Kidney tubule cell (primary cell): ENCODE measurements around the gene LSM4.
"Not testable (repeated sequence)": the region's sequence is repeated elsewhere in the genome, so short reads cannot be mapped to it uniquely, and the experiment has no call there.

Experiments used
- DNase-seq: peaks from one replicate; pipeline ENCODE4 v3.0.0-alpha.2; 2018; ENCODE audit warnings: low spot score

The LSM4 gene

GRCh38 chr19:18340990-18341868 lies 18.4 kb upstream of the LSM4 start:
- peak; percentile 68 for DNase-seq

DNA sequence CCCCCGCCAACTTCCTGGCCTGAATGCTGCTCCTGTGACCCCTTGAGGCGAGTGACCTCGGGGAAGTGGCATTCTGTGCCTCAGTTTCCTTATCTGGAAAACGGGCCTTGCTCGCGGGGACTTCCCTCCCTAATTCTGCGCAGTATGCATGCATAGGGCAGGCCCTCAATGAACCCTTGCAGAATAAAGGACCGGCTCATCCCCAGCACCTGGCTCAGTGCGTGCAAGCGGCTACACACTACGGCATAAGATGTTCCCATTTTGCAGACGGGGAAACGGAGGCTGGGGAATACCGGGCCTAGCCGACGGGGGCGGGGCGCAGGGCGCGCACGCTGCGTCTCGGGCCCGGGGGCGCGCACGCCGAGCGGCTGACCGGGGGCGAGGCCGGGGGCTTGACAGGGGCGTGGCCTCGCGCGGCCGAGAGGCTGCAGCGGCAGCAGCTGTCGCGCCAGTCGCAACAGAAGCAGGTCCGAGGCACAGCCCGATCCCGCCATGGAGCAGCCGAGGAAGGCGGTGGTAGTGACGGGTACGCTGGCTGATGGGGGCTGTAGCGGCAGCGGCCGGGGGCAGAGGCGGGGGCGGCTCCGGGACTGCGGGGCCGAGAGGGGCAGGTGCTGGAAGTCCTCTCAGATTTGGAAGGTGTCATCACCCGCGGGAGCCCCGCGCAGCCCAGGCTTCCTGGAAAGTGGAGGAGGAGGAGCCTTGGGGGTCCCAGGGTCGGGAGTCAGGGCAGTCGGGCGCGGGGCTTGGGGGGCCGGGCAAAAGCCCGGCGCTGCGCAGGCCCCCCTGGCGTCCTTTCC lies 17.5 kb upstream of the LSM4 start, which contains the start of gene PGPEP1:
TSS of gene PGPEP1 (plus strand) at position 409 of the 800 bp plus-strand sequence. CDS start at position 493, 84 bp downstream.
- DNase-seq = peak; percentile 60

DNA sequence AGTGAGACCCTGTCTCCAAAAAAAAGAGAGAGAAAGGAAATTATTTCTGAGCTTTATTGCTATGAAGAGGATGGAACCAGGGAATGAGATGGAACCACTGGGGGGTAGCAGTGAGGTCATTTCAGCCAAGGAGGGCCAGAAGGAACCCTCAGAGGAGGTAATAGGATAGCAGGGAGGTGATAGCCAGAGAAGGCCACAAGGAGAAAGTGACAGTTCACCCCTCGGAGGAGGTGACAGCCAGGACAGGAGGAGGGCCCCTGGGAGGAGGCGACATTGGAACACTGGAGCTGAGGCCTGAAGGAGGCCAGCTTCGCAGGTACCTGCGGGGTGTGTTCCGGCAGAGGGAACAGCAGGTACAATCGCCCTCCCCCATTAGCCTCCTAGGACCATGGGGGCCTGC lies 16.8 kb upstream of the LSM4 start:
- DNase-seq = peak; percentile 32

DNA sequence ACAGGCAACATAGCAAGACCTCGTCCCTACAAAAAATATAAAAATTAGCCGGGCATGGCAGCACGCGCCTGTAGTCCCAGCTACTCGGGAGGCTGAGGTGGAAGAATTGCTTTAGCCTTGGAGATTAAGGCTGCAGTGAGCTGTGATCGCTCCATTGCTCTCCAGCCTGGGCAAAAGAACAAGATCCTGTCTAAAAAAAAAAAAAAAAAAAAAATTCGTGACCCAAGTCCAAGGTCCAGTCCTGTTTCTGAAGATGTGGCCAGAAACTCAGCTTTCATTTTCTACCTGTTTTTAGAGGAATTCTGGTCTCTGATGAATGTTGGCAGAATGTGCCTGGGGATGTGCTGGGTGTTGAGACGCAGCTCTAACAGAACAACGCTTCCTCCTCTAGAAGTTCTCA lies 15.7 kb upstream of the LSM4 start:
- no peak for DNase-seq

DNA sequence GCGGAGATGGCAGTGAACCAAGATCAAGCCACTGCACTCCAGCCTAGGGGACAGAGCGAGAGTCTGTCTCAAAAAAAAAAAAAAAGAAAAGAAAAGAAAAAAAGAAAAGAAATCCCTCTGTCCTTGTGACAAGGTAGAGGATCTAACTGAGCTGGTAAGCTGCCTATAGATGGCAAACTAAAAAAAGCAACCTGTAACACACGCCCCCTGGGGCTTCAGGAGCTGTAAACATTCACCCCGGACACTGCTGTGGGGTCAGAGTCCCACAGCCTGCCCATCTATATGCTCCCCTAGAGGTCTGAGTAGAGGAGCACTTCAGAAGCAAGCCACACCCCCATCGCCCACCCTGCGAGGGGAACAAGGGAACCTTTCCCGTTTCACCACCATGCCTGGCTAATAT lies 13.2 kb upstream of the LSM4 start:
- no peak for DNase-seq

DNA sequence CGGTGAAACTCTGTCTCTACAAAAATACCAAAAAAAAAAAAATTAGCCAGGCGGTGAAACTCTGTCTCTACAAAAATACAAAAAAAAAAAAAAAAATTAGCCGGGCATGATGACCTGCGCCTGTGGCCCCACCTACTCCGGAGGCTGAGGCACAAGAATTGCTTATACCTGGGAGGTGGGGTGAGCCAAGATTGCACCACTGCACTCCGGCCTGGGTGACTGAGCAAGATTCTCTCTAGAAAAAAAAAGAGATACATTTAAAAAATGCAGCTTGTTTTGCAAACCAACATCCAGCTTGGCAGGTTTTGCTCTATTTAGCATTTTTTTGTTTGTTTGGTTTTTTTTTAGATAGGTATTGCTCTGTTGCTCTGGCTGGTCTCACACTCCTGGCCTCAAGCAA lies 10.8 kb upstream of the LSM4 start:
- DNase-seq = peak; percentile 35

- DNase-seq = no peak
These were observed 10.1 kb upstream of the LSM4 start for GRCh38 chr19:18332917-18333530.

- peak; percentile 57 for DNase-seq
These were observed 8.0 kb upstream of the LSM4 start for GRCh38 chr19:18330868-18331267.

DNA sequence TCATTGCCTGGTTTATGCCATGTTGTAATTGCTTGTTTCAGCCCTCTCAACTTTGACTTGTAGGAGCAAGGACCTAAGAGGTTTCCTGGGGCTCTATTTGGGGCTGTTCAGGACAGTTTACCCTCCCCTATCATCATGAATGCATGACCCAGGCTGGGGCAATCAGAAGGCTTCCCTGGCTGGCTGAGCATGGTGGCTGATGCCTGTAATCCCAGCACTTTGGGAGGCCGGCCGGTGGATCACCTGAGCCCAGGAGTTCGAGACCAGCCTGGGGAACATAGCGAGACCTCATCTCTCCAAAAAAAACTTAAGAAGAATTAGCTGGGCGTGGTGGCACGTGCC lies 6.1 kb upstream of the LSM4 start:
- no peak for DNase-seq

- DNase-seq = peak; percentile 97
These were observed 5.6 kb upstream of the LSM4 start for GRCh38 chr19:18328340-18329034.

- DNase-seq = no peak
These were observed 3.9 kb upstream of the LSM4 start for GRCh38 chr19:18326772-18327171.

DNA sequence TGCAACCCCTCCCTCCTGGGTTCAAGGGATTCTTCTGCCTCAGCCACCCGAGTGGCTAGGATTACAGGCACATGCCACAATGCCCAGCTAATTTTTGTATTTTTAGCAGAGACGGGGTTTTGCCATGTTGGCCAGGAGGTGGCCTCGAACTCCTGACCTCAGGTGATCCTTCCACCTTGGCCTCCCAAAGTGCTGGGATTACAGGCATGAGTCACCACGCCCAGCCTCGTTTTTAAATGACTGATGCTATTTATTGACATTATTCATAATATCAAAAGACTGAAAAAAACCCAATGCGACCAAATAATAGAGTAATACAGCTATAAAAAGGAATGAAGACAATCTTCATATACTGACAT lies 1.5 kb upstream of the LSM4 start:
- DNase-seq = not testable (repeated sequence)

DNA sequence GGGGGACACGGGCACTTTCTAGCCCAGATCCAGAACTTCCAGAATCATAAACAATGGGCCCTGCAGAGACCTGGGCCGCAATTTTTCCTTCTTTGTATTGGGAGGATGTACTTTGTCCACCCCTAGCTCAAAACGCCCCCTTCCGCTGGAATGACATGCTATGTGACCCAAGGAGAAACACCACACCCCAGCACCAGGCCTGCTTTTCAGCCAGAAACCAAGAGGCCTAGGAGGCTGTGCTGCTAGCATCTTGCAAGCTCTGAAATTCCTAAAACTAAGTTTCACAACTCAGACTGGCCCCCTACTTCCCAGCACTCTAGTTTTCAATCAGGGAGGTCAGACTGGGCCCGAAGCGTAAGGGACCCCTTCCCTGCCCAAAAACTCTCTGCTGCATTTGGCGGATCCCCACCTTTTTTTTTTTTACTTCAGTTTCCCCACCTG lies 538 bp downstream of the LSM4 start:
- peak; percentile 70 for DNase-seq

DNA sequence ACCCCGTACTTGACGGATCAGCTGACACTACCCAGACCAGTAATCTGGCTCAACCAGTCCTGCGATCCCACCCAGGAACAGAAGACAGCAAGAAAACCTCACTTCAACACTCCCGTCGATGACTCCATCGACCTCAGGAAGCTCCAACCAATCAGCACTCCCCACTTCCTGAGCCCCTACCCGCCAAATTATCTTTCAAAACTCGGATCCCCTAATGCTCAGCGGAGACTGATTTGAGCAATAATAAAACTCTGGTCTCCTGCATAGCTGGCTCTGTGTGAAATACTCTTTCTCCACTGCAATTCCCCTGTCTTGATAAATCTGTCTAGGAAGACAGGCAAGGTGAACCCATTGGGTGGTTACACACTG lies 1.2 kb downstream of the LSM4 start:
- DNase-seq = peak; percentile 19

GRCh38 chr19:18320865-18321733 lies 1.8 kb downstream of the LSM4 start:
- no peak for DNase-seq

GRCh38 chr19:18319591-18320135 lies 3.2 kb downstream of the LSM4 start:
- DNase-seq = no peak

GRCh38 chr19:18317961-18318800 lies 4.7 kb downstream of the LSM4 start:
- no peak for DNase-seq

DNA sequence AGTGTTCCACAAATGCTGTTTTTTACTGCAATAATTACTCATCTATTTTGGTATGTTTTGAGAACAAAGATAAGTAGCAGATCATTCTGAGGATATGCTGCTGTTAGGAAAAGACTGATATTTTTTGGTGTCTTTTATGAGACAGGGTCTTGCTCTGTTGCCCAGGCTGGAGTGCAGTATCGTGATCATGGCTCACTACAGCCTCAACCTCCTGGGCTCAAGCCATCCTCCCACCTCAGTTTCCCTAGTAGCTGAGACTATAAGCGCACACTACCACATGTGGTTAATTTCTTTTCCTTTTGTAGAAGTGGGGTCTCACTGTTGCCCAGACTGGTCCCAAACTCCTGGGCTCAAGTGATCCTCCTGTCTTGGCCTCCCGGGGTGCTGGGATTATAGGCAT lies 9.5 kb downstream of the LSM4 start:
- DNase-seq = no peak

- DNase-seq = no peak
These were observed 10.8 kb downstream of the LSM4 start for GRCh38 chr19:18312092-18312534.
